COLO829 (cell line): ENCODE measurements around the gene NPHS1.
"Not testable (repeated sequence)": the region's sequence is repeated elsewhere in the genome, so short reads cannot be mapped to it uniquely, and the experiment has no call there.

ENCODE experiments used
- DNase-seq: peaks from one replicate; pipeline ENCODE4 v3.0.0; 2012; ENCODE audit warnings: low spot score

The NPHS1 gene

DNA sequence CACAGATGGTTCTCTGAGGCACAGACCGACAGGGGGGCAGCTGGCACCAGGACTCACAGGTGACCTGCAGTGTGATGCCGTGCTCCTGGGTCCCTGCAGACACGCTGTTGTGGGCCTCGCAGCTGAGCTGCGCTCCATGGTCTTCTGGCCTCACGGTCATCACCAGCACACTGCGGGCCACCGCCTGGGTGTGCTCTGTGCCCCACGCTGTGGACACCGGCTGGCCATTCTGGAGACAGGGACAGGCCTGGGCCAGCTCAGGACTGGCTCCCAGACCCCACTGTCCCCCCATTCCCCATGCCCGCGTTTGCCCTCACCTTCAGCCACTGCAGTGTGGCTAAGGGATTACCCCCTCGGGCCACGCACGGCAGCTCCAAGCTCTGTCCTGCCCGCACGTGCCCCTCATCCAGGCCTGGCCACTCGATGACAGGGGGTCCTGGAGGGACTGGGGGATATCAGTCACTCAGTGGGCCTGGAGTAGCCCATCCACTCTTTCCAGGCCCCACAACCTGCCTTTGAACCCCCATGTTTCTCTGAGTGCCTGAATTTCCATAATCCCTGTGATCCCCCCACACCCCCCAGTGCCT, 3.3 kb downstream of the NPHS1 start:
- no peak for DNase-seq

- DNase-seq: no peak
These were observed 3.8 kb downstream of the NPHS1 start for GRCh38 chr19:35848486-35848885.

GRCh38 chr19:35847911-35848310, 4.4 kb downstream of the NPHS1 start:
- DNase-seq: no peak

DNA sequence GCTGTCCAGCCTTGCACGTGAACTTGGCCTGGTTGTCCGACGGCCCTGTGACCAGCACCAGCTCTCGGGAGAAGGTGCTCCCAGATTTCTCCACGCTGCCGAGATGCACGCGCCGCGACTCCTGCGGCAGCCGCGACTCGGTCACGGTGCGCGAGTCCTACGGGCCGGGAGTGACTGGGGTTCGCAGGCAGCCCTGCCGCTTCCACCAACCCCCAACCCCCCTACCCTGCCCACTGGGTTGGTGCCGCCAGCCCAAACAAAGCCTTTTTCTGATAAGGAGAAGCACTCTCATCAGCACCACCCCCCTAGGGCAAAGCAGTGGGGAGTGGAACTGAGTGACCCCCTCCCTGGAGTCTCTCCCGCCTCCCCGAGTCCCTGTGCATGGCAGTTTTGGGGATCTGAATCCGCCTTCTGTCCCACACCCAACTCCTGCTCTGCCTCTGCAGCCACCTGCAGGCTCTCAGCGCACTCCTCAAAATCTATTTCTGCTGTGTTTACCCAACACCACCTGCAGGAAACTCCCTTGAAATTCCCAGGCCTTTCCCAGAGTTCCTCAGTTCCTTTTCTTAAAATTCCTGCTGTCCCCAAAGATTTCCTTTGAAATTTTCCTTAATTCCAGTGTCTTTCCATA, 6.2 kb downstream of the NPHS1 start:
- no peak for DNase-seq

DNA sequence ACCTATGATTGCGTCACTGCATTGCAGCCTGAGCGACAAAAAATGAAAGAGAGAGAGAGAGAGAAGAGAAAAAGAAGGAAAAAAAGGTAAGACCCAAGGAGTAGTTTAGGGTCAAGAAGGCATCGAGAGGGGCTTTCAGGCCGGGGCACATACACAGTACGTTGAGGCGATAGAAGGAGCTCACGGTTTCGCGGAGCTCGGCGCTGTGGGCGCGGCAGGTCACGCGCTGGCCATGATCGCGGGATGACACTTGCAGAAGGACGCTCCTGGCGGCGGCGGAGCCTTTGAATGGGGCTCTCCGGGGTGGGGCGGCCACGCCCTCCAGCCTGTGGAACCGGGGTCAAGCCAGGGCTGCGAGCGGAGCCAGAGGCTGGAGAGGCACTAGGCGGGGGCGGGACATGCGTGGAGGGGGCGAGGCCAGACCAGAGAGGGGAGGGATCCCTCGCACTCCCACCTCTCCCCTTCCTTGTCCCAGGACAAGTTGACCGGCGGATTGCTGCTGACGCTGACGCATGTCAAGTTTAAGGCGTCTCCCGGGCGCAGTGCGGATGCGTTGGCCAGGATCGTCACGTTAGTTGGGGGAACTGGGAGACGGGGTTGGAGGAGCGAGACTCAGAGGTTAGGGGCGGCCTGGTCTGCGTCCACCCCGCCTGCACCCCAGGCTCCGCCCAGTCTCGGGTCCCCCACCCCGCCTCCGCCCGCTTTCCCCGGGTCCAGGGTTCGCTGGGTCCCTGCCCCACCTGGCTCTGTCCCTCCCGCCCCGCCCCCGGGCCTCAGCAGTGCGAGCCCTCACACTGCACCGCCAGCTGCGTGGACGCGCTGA, 6.9 kb downstream of the NPHS1 start:
- no peak for DNase-seq

DNA sequence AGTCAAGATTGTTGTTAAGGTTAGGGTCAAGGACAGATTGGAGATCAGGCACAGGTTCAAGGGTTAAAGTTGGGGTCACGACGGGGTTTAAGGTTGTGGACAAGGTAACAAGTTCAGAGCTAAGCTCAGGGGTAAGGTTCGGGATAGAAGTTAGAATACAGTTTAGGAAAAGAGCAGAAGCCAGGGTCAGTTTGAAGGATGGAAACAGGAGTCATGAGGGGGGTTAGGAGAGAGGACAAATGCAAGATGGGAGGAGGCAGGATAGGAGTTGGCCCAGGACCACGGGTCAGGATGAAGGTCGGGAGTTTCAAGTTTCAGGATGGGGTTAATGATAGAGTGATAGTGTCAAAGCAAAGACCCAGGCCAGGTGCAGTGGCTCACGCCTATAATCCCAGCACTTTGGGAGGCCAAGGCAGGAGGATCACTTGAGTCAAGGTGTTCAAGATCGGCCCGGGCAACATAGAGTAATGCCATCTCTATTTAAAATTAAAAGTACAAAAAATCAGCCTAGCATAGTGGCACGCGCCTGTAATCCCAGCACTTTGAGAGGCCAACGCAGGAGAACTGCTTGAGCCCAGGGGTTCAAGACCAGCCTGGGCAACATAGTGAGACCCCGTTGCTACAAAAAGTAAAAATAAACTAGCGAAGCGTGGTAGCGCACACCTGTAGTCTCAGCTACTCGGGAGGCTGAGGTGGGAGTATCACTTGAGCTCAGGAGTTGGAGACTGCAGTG, 7.7 kb downstream of the NPHS1 start:
- no peak for DNase-seq

DNA sequence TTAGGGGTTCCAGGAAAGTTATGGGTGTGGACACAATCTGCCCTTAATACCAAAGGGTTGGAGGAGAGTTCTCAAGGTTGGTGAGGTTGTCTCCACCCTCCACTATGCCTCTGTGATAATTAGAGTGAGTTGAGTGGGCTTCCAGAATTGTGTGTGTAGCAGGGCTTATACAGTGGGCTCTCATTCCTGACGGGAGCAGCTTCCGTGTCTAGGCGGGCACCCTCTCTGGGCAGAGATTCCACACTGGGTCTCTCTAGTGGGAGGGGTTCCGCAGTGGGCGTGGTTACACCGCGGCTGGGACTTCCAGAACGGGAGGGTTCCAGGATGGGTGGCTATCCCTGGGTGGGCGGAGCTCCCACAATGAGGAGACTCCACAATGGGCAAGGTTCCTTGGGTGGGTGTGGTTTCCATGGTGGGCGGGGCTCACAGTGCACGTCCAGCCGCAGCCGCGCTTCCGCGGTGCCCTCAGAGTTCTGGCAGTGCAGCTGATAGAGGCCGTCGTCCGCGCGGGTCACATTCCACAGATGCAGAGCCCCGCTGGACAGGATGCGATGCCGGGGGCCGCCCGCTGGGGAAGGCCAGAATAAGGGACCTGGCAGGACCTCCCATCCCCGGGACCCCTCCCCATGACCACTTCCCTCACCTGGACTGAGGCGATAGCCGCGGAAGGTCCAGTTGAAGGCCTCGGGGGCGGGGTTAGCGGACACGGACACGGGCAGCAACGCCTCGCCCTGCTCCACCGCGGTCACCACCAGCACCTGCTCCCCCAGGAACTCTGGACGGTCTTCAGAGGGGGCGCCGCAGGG, 8.4 kb downstream of the NPHS1 start:
- DNase-seq: peak; percentile 74

- no peak for DNase-seq
These were observed 9.5 kb downstream of the NPHS1 start for GRCh38 chr19:35842666-35843272.

GRCh38 chr19:35841961-35842595, 10.2 kb downstream of the NPHS1 start:
- no peak for DNase-seq

GRCh38 chr19:35836096-35836495, 16.2 kb downstream of the NPHS1 start:
- DNase-seq: not testable (repeated sequence)

DNA sequence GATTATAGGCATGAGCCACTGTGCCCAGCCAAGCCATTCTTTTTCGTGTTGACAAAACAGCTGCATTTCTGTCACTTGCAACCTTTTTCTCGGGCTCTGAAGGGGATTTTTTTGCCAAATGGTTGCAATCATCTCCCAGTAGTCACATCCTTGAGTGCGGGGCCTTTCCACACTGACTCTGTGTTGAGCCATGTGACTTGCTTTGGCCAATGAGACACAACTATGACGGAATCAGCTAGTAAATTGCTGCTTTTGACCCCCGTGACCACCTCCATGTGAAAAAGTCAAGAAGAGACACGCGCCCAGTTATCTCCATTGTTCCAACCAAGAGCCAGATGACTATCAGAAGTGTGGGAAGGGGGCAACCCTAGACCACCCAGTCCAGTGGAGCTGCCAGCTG, 18.3 kb downstream of the NPHS1 start:
- no peak for DNase-seq

DNA sequence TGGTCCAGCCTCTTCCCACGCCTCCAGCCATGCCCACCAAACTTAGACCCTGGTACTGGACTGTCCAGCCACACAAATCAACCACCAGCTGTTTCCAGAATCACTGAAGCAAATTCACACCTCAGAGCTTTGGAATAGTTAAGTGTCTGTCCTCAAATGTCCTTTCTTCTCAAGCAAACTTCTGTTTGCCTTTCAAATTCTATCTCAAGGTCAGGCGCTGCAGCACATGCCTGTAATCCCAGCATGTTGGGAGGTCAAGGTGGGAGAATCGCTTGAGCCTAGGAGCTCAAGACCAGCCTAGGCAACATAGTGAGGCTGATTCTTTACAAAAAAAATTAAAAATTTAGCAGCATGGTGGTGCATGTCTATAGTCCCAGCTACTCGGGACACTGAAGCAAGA, 20.2 kb downstream of the NPHS1 start:
- DNase-seq: no peak

- no peak for DNase-seq
These were observed 21.3 kb downstream of the NPHS1 start for GRCh38 chr19:35830986-35831385.

DNA sequence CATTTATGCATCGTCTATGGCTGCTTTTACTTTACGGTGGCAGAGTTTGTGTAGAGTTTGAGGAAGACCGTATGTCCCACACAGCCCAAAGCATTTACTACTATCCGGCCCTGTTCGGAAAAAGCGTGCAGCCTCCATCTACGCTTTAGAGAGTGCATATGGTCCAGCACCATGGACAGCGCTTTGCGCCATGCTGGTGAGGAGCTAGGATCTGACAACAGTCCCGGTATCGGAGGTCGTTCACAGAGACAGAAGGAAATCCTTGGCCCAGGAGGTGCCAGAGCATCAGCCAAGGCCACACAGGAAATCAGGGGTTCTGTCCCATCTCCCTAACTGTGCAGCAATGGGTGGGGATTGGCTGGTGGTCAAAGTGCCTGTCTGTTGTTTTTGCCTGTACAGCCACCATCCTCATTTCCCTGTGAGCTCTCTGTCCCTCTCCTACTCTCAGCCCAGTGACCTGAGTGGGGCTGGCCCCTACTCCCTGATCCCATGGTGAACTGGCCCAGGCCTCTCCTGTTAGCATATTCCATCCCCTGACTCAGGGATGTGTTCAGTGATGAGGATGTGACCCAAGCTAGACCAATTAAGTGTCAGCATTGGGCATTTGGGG, 23.5 kb downstream of the NPHS1 start:
- peak; percentile 64 for DNase-seq

DNA sequence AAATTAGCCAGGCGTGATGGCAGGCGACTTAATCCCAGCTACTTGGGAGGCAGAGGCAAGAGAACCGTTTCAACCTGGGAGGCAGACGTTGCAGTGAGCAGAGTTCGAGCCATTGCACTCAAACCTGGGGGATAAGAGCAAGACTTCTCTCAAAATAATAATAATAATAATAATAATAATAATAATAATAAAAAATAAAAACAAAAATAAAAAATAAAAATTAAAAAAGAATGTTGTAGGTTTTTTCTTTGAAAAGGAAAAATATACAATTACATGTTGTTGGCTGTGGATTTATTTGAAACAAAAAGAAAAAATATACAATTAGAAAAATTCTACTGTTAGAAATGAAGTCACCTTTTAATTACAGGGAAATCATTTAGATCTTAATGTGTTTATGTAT, 28.2 kb downstream of the NPHS1 start:
- no peak for DNase-seq

- no peak for DNase-seq
These were observed 29.7 kb downstream of the NPHS1 start for GRCh38 chr19:35822579-35822978.

GRCh38 chr19:35818445-35818844, 33.9 kb downstream of the NPHS1 start:
- no peak for DNase-seq

- no peak for DNase-seq
These were observed 35.5 kb downstream of the NPHS1 start for GRCh38 chr19:35816846-35817245.

- no peak for DNase-seq
These were observed 36.0 kb downstream of the NPHS1 start for GRCh38 chr19:35816262-35816661.
